OCI-LY1 (cell line): ENCODE results near the gene PLVAP.

ENCODE experiments used
- H2AFZ ChIP-seq: fragments of 200-600 bp; sonication (generic), shearing (Covaris generic); 2 replicates; pipeline ENCODE4 v1.6.0; 2014; ENCODE audit warnings: antibody characterized with exemption, mild to moderate bottlenecking, low read length
- H3F3A ChIP-seq: fragments of 200-600 bp; sonication (generic), shearing (Covaris generic); 2 replicates; pipeline ENCODE4 v1.6.0; 2014; ENCODE audit warnings: mild to moderate bottlenecking, antibody characterized with exemption, low read length, moderate library complexity; ENCODE audit not compliant: insufficient read depth
- H3K27ac ChIP-seq: fragments of 200-600 bp; sonication (generic); 2 replicates; pipeline ENCODE4 v1.5.1; 2014; ENCODE audit warnings: low read length, mixed run types, mild to moderate bottlenecking, low read depth; ENCODE audit not compliant: poor library complexity, severe bottlenecking
- H3K27me3 ChIP-seq: fragments of 200-600 bp; sonication (generic); 2 replicates; pipeline ENCODE4 v1.6.0; 2014; ENCODE audit warnings: antibody characterized with exemption, mild to moderate bottlenecking, low read length, moderate library complexity; ENCODE audit not compliant: insufficient read depth
- H3K36me3 ChIP-seq: fragments of 200-600 bp; sonication (generic); 2 replicates; pipeline ENCODE4 v1.6.1; 2014; ENCODE audit warnings: mild to moderate bottlenecking, antibody characterized with exemption, low read length, moderate library complexity, mixed read lengths; ENCODE audit not compliant: insufficient read depth
- H3K4me1 ChIP-seq: fragments of 200-600 bp; sonication (generic); 2 replicates; pipeline ENCODE4 v1.5.1; 2014; ENCODE audit warnings: mild to moderate bottlenecking, low read length, moderate library complexity; ENCODE audit not compliant: insufficient read depth, severe bottlenecking
- H3K4me2 ChIP-seq: fragments of 200-600 bp; sonication (generic), shearing (Covaris generic); 2 replicates; pipeline ENCODE4 v1.6.1; 2014; ENCODE audit warnings: low read length
- H3K4me3 ChIP-seq: fragments of 200-600 bp; sonication (generic); 2 replicates; pipeline ENCODE4 v1.5.1; 2014; ENCODE audit warnings: low read length, low read depth, mild to moderate bottlenecking, mixed read lengths; ENCODE audit not compliant: poor library complexity, severe bottlenecking
- H3K79me2 ChIP-seq: fragments of 200-600 bp; shearing (Covaris generic); 2 replicates; pipeline ENCODE4 v1.6.1; 2016; ENCODE audit warnings: mixed run types, low read length, mixed read lengths; ENCODE audit not compliant: insufficient read depth
- H3K9ac ChIP-seq: fragments of 200-600 bp; sonication (generic), shearing (Covaris generic); 2 replicates; pipeline ENCODE4 v1.6.1; 2014; ENCODE audit warnings: mild to moderate bottlenecking, low read length, mixed read lengths
- H3K9me2 ChIP-seq: fragments of 200-600 bp; sonication (generic), shearing (Covaris generic); 2 replicates; pipeline ENCODE4 v1.6.1; 2014; ENCODE audit warnings: low read depth, mild to moderate bottlenecking, low read length, mixed read lengths
- H3K9me3 ChIP-seq: fragments of 200-600 bp; shearing (Covaris generic); 2 replicates; pipeline ENCODE4 v1.6.1; 2014; ENCODE audit warnings: low read length, mixed read lengths
- H4K20me1 ChIP-seq: fragments of 200-600 bp; sonication (generic), shearing (Covaris generic); 2 replicates; pipeline ENCODE4 v1.6.0; 2016; ENCODE audit warnings: mild to moderate bottlenecking, low read length; ENCODE audit not compliant: insufficient read depth
- CTCF ChIP-seq: fragments of 200-600 bp; sonication (generic), shearing (Covaris generic); IDR thresholded peaks from 2 replicates; pipeline ENCODE4 v1.5.1; 2017; ENCODE audit warnings: mild to moderate bottlenecking, antibody characterized with exemption, low read length, moderate library complexity, mixed read lengths
- EZH2 ChIP-seq: fragments of 200-600 bp; sonication (generic), shearing (Covaris generic); IDR thresholded peaks from 2 replicates; pipeline ENCODE4 v1.8.0; 2017; ENCODE audit warnings: borderline replicate concordance, mixed run types, mild to moderate bottlenecking, antibody characterized with exemption, low read length, moderate library complexity, mixed read lengths

Gene PLVAP

GRCh38 chr19:17324357-17325114 lies 52.6 kb downstream of the PLVAP start:
- H3K4me1 ChIP-seq: peaks cover 6% of the 10 kb centered on the region
- no peaks in the 10 kb centered on the region; the same call in 1 of the 2 replicates for H3K27me3 ChIP-seq
- no peak overlapping the region for H2AFZ ChIP-seq
- H3F3A ChIP-seq: peaks cover 3% of the 10 kb centered on the region; the same call in 1 of the 2 replicates
- H3K9me2 ChIP-seq: no peaks in the 10 kb centered on the region
- H3K9ac ChIP-seq: no peak overlapping the region
- no peaks in the 10 kb centered on the region for H4K20me1 ChIP-seq
- no peaks in the 10 kb centered on the region for H3K9me3 ChIP-seq
- no peak overlapping the region for H3K4me2 ChIP-seq
- no peaks in the 10 kb centered on the region for H3K79me2 ChIP-seq
- no peak overlapping the region for H3K4me3 ChIP-seq
- no peak overlapping the region for H3K27ac ChIP-seq
- H3K36me3 ChIP-seq: peaks cover 34% of the 10 kb centered on the region
- TF ChIP-seq CTCF: no peak
- no peak for TF ChIP-seq EZH2

GRCh38 chr19:17323964-17324332 lies 53.2 kb downstream of the PLVAP start:
- H3K79me2 ChIP-seq: no peaks in the 10 kb centered on the region
- no peak overlapping the region for H3K9ac ChIP-seq
- H3K27ac ChIP-seq: no peak overlapping the region
- H3K4me1 ChIP-seq: peaks cover 6% of the 10 kb centered on the region
- peaks cover 3% of the 10 kb centered on the region; the same call in 1 of the 2 replicates for H3F3A ChIP-seq
- H3K9me2 ChIP-seq: no peaks in the 10 kb centered on the region
- H3K4me2 ChIP-seq: no peak overlapping the region
- H3K27me3 ChIP-seq: no peaks in the 10 kb centered on the region; the same call in 1 of the 2 replicates
- TF ChIP-seq EZH2: no peak
- TF ChIP-seq CTCF: no peak
- H3K36me3 ChIP-seq: peaks cover 40% of the 10 kb centered on the region
- H3K9me3 ChIP-seq: no peaks in the 10 kb centered on the region
- H3K4me3 ChIP-seq: no peak overlapping the region
- H4K20me1 ChIP-seq: no peaks in the 10 kb centered on the region
- no peak overlapping the region for H2AFZ ChIP-seq

GRCh38 chr19:17323300-17323963 lies 53.7 kb downstream of the PLVAP start:
- peaks cover 41% of the 10 kb centered on the region for H3K36me3 ChIP-seq
- H3K9me3 ChIP-seq: no peaks in the 10 kb centered on the region
- no peak overlapping the region for H3K4me3 ChIP-seq
- peaks cover 6% of the 10 kb centered on the region for H3K4me1 ChIP-seq
- H3K27ac ChIP-seq: no peak overlapping the region
- H3K4me2 ChIP-seq: no peak overlapping the region
- no peaks in the 10 kb centered on the region for H4K20me1 ChIP-seq
- no peaks in the 10 kb centered on the region for H3K79me2 ChIP-seq
- H3K27me3 ChIP-seq: no peaks in the 10 kb centered on the region
- H3K9ac ChIP-seq: no peak overlapping the region
- no peak for TF ChIP-seq EZH2
- TF ChIP-seq CTCF: no peak
- peaks cover 3% of the 10 kb centered on the region; the same call in 1 of the 2 replicates for H3F3A ChIP-seq
- H2AFZ ChIP-seq: no peak overlapping the region
- no peaks in the 10 kb centered on the region for H3K9me2 ChIP-seq
